ENCODE results near the gene CD48.

The CD48 gene

DNA sequence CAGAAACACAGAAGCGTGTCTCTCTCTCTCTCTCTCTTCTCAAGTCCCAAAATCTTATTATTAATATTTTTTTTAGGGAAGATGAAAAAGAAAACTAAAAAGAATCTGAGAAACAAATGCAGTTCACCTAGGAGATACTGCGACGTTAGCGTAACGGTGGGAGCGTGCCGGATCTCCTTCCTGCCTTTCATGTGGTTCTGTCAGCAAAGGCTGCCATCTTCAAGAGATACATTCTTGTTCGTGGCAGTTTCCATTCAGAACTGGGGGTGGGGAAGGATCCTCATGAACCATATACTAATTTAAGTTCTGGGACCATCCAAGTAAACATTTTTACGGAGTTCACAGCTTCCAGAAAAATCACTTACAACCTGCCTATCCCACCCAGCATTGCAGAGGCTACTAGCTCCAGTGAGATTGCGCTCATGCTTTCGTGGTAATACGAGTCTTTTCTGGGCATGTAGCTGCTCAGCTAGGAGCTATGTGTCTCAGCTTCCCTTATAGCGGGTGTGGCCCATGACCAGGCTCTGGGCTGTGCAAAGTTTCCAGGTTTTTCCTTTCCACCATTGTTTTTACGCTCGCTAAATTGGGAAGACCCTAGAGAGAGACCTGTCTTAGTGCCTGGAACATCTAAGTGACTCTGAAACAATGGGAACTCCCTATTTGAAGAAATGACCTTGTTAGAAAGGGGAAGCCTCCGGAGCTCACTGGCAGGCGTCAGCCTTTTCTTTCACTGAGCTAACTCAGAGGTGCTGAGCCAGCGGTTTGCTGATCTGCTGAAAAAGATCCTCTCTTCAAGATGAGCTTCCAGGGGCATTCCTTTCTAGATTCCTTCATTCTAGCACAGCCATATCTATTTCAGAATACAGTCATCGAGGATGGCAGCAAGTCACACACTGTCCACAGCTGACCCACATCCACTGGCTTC, 82.1 kb downstream of the CD48 start:
- H3K36me3 ChIP-seq: no peaks in the 10 kb centered on the region
- H3K27me3 ChIP-seq: no peaks in the 10 kb centered on the region
- peaks cover 13 to 14% of the 10 kb centered on the region in 2 experiments for H3K4me1 ChIP-seq (ENCODE audit: control insufficient read depth in 1 of 2, insufficient read depth in 1 of 2, low read depth in 1 of 2, low read length in 1 of 2)
- H3K27ac ChIP-seq: no peak overlapping the region
- no peaks in the 10 kb centered on the region for H3K9me3 ChIP-seq
- no peak overlapping the region for H3K4me3 ChIP-seq (ENCODE audit: low read depth in 1 of 2, low read length in 1 of 2)
- TF ChIP-seq, protein P1, sequence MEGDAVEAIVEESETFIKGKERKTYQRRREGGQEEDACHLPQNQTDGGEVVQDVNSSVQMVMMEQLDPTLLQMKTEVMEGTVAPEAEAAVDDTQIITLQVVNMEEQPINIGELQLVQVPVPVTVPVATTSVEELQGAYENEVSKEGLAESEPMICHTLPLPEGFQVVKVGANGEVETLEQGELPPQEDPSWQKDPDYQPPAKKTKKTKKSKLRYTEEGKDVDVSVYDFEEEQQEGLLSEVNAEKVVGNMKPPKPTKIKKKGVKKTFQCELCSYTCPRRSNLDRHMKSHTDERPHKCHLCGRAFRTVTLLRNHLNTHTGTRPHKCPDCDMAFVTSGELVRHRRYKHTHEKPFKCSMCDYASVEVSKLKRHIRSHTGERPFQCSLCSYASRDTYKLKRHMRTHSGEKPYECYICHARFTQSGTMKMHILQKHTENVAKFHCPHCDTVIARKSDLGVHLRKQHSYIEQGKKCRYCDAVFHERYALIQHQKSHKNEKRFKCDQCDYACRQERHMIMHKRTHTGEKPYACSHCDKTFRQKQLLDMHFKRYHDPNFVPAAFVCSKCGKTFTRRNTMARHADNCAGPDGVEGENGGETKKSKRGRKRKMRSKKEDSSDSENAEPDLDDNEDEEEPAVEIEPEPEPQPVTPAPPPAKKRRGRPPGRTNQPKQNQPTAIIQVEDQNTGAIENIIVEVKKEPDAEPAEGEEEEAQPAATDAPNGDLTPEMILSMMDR (IDR thresholded peaks at IDR 0.05): no peak

DNA sequence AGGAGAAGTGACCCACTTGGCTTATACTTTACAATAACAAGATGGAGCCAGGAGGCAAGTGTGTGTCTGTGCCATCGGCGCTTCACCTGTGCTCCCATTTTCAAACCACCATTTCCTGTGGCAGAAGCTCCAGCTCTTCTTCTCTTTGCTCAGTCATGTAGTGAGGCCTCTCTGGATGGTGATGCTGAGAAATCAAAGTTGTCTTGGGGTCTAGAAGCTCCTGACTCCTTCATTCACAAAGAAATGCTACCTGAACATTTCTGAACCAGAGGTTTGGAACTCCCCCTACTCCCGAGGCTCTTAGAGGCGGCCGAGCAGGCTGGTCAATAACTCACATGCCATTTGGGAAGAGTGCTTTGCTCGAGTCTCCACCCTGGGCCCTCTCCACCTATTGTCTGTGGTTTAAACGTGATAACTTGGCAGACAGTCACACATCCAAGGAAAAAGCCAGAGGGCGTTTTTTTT, 82.8 kb downstream of the CD48 start:
- Histone ChIP-seq H3K4me3 (ENCODE audit: low read depth in 1 of 2, low read length in 1 of 2) (no peak overlapping the region), H3K27me3 (no peaks in the 10 kb centered on the region), H3K9me3 (no peaks in the 10 kb centered on the region), H3K36me3 (no peaks in the 10 kb centered on the region), H3K27ac (no peak overlapping the region), H3K4me1 (ENCODE audit: control insufficient read depth in 1 of 2, insufficient read depth in 1 of 2, low read depth in 1 of 2, low read length in 1 of 2) (peaks cover 13 to 14% of the 10 kb centered on the region in 2 experiments)
- TF ChIP-seq, protein P1 (IDR thresholded peaks at IDR 0.05): no peak
